Stimulated activated CD8-positive, alpha-beta memory T cell treated with anti-CD3 and anti-CD28 coated beads, Interleukin-12 subunit alpha, Interleukin-12 subunit beta, amount 100 ng/mL, for 24 hours (primary cell): Measurements from ENCODE around the gene PVALEF.
A peak's percentile ranks its signal among the peaks of the same experiment; 100 is the strongest.

Experiments used
- DNase-seq: peaks from one replicate; pipeline ENCODE4 v3.0.0-alpha.2; 2020; ENCODE audit errors: extremely low read depth

Gene PVALEF

DNA sequence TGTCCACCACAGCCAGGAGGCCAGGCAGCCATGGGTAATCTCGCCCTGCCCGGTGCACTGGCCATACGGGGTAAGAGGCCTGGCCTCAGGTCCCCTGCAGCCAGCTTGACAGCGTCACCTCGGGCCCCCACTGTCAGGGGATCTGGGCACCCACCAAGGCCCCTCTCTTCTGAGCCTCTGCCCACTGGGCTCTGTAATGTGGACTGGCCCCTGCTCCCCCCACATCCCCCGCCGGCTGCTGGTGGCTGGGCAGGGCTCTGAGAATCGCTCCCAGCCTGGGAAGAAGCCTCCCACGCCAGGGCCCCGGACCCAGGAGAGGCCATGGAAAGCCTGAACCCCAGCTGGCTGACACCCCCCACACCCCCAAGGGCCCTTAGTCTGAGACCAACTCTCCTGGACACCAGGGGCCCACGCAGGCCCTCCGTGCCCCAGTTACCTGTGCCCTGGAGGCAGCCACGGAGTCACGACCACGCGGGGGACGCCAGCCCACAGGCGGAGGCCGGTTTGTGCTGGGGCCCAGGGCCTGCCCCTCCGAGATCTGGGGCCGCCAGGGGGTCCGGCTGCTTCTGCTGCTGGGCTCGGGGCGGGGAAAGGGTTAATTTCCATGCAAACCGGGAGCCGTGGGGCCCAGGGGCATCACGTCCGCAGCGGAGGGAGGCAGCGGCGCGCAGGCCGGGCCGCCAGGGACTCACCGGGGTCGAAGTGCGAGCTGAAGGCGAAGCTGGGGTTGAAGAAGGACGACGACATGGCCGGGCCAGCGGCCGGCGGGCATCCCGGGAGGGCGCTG, at the start of gene PVALEF:
PVALEF (plus strand) TSS at position 262 of the 787 bp plus-strand sequence. CDS start 15,720 bp downstream, outside the sequence.
- DNase-seq = no peak

- no peak for DNase-seq
These were observed 49.4 kb upstream of the PVALEF start for GRCh38 chr17:81115749-81116464.

DNA sequence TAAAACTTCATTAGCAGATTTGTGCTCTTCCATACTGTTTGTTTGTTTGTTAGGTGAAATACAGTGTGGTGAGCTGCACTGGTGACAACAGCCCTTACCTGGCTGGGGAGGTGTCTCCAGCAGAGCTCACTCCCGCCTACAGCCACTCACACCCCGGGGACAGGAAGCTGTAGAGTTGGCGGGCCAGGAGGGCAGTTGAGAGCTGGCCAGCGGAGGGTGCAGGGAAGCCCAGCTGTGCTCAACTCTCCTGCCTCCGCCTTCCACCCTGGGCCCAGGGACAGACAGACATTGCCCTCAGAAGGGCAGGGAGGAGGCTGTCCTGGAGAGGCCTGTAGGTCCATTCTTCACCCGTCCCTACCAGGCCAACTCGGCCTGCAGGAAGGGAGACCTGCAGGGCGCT, 48.6 kb upstream of the PVALEF start:
- DNase-seq = no peak

DNA sequence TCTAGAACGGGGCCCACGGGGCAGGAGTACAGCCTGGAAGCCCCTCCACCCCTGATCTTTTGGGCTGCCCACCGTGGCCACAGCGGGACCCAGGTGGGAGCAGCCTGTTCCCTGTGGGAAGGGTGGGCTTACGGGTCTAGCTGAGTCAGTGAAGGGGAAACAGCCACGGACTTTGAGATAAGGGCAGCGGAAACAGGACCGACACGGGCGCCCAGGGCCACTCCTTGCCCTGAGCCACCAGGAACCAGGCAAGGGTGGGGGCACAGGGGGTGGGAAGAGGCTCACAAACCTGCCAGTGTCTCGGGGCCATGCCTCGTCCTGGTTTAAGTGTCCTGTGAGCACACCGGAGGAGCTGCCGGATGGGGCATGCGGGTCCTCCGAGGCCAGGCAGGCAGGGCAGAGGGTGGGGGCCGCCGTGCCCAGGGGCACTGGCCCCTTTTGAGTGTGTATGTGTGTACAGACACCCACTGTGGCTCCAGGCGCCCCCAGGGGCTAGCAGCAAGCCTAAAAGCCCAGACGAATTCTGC, 47.6 kb upstream of the PVALEF start:
- DNase-seq = no peak

DNA sequence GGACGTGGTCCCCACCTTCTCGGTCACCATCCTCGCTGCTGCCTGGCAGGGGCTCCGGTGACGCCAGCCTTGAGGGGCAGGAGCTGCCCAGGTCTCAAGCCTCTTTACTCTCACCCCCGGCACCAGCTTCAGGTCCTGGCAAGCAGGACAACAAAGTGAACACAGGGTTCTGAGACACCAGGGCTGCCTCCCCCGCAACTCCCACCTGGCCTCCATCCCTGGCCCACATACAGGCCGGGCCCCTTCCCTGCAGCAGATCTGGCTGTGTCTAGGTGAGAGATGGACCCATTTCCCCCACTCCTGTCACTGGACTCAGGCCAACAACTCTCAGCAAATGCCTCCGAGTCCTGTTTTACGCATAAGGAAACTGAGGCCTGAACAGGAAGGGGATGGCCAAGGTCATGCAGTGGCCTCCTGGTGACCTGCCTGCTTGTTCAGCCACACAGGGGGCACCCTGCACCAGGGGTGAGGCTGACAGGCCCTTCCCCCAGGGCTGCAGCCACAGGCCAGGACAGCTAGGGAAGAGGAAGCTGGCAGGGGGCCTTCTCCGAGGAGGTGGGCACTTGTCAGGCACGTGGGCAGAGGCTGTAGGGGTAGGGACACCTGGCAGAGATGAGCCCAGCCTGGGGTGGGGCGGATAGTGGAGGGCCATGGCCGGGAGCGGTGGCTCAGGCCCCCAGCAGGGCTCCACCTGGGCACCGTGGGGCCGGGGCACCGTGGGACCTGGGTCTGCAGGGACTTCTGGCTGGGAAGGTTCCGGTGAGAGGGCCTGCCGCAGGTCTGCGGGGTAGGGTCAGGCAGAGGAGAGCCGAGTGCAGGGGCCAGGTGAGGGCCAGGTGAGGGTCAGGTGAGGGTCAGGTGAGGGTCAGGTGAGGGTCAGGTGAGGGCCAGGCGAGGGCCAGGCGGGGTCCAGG, 46.7 kb upstream of the PVALEF start:
- no peak for DNase-seq

- peak; percentile 51 for DNase-seq
These were observed 45.8 kb upstream of the PVALEF start for GRCh38 chr17:81119223-81120148.

DNA sequence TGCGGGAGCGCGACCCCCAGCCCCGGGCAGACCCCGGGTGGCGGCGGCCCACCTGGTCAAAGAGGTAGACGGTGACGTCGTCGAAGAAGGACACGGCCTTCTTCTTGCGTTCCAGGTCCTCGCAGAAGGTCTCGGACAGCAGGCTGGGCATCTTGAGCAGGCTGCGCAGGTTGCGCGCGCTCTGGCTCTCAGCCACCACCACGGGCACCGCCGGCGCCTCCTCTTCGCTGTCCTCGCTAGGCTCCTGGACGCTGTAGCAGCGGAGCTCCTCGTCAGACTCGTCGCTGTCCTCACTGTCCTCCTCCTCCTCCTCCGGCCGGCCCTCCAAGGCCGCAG, 45.2 kb upstream of the PVALEF start:
- DNase-seq = no peak

- DNase-seq = no peak
These were observed 44.3 kb upstream of the PVALEF start for GRCh38 chr17:81120695-81121621.

DNA sequence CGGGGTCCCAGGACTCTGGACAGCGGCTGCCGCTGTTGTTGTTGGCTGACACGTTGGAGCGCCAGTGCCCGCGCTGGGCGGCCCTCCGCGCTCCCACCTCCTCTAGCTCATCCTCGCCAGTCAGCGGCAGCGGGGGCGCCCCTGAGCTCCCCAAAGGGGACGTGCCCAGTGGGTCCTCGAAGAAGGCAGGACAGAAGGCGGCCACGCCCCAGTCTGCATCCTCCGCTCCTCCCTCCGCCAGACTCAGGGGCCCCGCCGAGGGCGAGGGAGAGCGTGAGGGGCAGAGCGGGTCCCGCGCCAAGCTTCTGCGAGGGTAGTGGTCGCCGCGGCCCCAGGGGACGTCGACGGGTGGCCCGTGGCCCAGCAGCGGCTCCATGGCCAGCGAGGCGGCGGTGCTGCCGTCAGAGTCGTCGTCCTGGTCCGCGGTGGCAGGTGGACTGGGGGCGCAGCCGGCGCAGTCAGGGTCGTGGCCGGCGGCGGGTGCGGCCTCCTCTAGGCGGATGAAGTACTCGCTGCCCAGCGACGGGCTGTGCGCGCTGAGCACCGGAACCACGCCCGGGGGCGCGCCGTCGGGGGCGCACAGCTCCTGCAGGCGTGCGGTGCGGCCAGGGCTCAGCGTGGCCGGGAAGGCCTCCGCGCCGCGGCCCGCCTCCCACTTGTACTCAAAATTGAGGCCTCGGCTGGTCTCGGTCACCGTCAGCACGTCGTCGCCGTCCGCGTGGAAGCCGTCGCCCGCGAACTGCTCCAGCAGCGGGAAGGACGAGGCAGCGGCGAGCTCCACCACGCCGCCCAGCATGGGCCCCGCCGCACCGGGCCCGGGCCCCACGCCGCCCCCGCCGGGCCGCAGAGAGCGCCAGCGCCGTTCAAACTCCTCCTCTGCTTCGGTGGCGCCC, 43.2 kb upstream of the PVALEF start:
- no peak for DNase-seq

- no peak for DNase-seq
These were observed 42.0 kb upstream of the PVALEF start for GRCh38 chr17:81123052-81124048.

- no peak for DNase-seq
These were observed 40.9 kb upstream of the PVALEF start for GRCh38 chr17:81124377-81124776.

- no peak for DNase-seq
These were observed 39.7 kb upstream of the PVALEF start for GRCh38 chr17:81125573-81126081.

DNA sequence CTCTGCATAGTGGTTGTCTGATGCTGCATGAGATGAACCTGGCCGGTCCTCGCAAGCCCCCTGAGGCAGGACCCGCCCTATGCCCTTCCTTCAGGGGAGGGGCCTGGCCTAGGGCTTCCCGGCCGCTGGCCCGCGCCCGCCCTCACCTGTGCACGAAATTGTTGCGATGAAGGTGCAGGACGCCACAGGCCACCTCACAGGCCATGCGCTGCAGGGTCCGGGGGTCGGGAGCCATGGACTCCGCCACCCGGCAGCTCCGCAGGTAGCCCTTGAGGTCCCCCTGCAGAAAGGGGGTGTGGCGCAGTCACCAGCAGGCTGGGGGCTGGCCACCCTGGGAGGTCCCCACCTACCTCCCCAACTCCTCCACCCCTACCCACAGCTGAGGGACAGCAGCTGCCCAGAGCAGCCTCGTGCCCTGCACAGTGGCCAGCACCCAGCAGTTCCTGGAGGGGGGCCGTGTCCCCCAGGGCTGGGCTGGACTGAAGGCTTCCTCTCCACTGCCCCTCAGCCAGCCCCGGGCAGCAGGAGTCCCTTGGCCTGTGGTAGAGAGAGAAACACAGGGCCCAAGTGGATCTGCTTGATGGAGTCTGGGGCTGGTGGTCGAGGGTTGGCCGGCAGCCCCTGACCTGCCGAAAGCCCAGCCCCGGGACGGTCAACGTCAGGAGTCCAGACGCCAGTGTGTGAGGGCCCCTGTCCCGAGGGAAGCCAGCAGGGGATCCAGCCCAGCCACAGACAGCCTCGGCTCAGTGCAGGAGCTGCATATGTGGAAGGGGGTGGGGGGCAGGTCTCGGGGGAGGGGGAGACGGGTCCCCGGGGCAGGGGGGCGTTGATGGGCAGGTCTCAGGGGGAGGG, 38.8 kb upstream of the PVALEF start:
- no peak for DNase-seq

GRCh38 chr17:81127133-81127455, 38.2 kb upstream of the PVALEF start:
- DNase-seq = no peak

GRCh38 chr17:81127526-81128177, 37.7 kb upstream of the PVALEF start:
- no peak for DNase-seq

DNA sequence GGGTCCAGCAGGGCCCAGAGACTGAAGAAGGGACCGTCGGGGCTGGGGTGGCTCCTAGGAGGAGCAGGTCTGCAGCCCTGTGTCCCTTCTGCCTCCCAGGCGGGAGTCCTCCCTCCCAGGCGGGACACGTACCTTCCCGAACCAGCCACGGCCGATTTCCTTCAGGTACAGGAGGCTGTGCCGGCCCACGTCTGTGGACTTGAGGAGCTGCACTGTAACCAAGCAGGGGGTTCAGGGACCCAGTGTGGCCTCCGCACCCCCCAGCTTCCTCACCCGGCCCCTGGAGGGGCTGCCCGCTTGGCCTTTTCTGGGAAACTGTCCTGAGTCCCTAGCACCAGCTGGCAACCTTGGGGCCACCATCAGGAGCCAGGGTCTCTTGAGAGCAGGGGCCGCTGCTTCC, 37.0 kb upstream of the PVALEF start:
- no peak for DNase-seq
